Measurements from ENCODE around the gene NEDD9. TPM values are rescaled to one million over a fixed set of nuclear protein-coding genes. Genes with fewer than 3 reads are reported as not detected.

NEDD9 gene
- total RNA-seq, 1 experiment from 2014 or later: 0.17 TPM

DNA sequence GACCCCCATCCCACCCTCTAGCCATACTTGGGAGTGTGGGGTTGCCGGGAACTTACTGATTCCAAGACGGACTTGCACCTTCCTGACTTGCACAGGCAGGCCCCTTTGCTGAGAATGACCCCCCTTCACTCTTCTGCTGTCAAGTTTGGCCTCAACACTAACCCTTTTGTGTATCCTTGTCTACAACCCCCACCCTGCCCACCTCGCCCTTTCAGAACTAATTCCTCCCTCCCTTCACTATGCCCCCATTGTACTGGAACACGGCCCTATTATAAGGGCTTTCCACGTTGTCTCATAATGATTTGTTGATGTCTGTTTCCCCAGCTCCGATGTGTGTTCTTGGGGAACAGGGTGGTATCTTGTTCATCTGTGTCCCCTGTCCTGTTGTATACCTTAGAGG, 4.4 kb upstream of the NEDD9 start:
- intact Hi-C loops (cut with micrococcal nuclease): no loop called here
- Histone ChIP-seq H3K9me2 (ENCODE audit: insufficient read depth) (no peaks in the 10 kb centered on the region), H3K79me2 (ENCODE audit: insufficient read depth, low read length) (no peaks in the 10 kb centered on the region), H3K4me2 (ENCODE audit: low read length) (no peak overlapping the region), H3K36me3 (ENCODE audit: control insufficient read depth in 1 of 2, insufficient read depth in 2 of 2, low read length in 2 of 2) (no peaks in the 10 kb centered on the region), H3K27me3 (ENCODE audit: insufficient read depth, low read length) (no peaks in the 10 kb centered on the region), H3K27ac (ENCODE audit: low read depth, low read length) (no peak overlapping the region), H3K4me1 (ENCODE audit: control insufficient read depth in 1 of 2, insufficient read depth in 2 of 2, low read length in 2 of 2) (peaks cover 0 to 5% of the 10 kb centered on the region in 2 experiments; a peak in 3 of 4 replicates), H3K9me3 (ENCODE audit: control insufficient read depth in 1 of 2, insufficient read depth in 1 of 2, low read depth in 1 of 2, low read length in 2 of 2) (no peaks in the 10 kb centered on the region), H4K20me1 (ENCODE audit: insufficient read depth) (no peaks in the 10 kb centered on the region), H3K4me3 (replicated peaks in 1 of 2; ENCODE audit: low read depth in 1 of 2, low read length in 2 of 2) (no peak overlapping the region), H2AFZ (ENCODE audit: low read depth, low read length, poor library complexity, severe bottlenecking) (no peak overlapping the region), H3K9ac (ENCODE audit: low read length) (no peak overlapping the region)
- ChIA-PET CTCF (no interaction called here), POLR2A (no interaction called here), RAD21 (ENCODE audit: low non-redundant PET in 1 of 2, low total read pairs in 2 of 2, uncharacterized antibody in 2 of 2, unreplicated experiment in 2 of 2) (no interaction called here)
- TF ChIP-seq ZNF274 (IDR thresholded peaks at IDR 0.05; ENCODE audit: low read depth, low read length) (no peak), POLR2A (IDR thresholded peaks at IDR 0.05; ENCODE audit: borderline replicate concordance, extremely low read depth, insufficient read depth, insufficient read length) (no peak), SIN3A (IDR thresholded peaks at IDR 0.05; ENCODE audit: low read depth) (no peak), ELF1 (IDR thresholded peaks at IDR 0.05; ENCODE audit: borderline replicate concordance, low read depth) (no peak), EZH2 (IDR thresholded peaks at IDR 0.05) (no peak), EZH2phosphoT487 (IDR thresholded peaks at IDR 0.05; ENCODE audit: borderline replicate concordance) (no peak), YY1 (IDR thresholded peaks at IDR 0.05; ENCODE audit: extremely low read depth, insufficient replicate concordance, low read depth, low read length) (no peak), RAD21 (IDR thresholded peaks at IDR 0.05; ENCODE audit: low read depth) (no peak)
- TF ChIP-seq, protein P1, sequence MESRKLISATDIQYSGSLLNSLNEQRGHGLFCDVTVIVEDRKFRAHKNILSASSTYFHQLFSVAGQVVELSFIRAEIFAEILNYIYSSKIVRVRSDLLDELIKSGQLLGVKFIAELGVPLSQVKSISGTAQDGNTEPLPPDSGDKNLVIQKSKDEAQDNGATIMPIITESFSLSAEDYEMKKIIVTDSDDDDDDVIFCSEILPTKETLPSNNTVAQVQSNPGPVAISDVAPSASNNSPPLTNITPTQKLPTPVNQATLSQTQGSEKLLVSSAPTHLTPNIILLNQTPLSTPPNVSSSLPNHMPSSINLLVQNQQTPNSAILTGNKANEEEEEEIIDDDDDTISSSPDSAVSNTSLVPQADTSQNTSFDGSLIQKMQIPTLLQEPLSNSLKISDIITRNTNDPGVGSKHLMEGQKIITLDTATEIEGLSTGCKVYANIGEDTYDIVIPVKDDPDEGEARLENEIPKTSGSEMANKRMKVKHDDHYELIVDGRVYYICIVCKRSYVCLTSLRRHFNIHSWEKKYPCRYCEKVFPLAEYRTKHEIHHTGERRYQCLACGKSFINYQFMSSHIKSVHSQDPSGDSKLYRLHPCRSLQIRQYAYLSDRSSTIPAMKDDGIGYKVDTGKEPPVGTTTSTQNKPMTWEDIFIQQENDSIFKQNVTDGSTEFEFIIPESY (IDR thresholded peaks at IDR 0.05; ENCODE audit: extremely low read depth, insufficient replicate concordance, low read length): no peak
- TF ChIP-seq, protein P2, sequence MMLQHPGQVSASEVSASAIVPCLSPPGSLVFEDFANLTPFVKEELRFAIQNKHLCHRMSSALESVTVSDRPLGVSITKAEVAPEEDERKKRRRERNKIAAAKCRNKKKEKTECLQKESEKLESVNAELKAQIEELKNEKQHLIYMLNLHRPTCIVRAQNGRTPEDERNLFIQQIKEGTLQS (IDR thresholded peaks at IDR 0.05): no peak
- TF ChIP-seq, protein P3, sequence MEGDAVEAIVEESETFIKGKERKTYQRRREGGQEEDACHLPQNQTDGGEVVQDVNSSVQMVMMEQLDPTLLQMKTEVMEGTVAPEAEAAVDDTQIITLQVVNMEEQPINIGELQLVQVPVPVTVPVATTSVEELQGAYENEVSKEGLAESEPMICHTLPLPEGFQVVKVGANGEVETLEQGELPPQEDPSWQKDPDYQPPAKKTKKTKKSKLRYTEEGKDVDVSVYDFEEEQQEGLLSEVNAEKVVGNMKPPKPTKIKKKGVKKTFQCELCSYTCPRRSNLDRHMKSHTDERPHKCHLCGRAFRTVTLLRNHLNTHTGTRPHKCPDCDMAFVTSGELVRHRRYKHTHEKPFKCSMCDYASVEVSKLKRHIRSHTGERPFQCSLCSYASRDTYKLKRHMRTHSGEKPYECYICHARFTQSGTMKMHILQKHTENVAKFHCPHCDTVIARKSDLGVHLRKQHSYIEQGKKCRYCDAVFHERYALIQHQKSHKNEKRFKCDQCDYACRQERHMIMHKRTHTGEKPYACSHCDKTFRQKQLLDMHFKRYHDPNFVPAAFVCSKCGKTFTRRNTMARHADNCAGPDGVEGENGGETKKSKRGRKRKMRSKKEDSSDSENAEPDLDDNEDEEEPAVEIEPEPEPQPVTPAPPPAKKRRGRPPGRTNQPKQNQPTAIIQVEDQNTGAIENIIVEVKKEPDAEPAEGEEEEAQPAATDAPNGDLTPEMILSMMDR (IDR thresholded peaks at IDR 0.05 in 2 of 3, conservative IDR thresholded peaks at IDR 0.05 in 1 of 3; ENCODE audit: borderline replicate concordance in 1 of 3, insufficient read depth in 1 of 3, low read depth in 2 of 3, low read length in 2 of 3): no peak
- TF ChIP-seq, protein P4, sequence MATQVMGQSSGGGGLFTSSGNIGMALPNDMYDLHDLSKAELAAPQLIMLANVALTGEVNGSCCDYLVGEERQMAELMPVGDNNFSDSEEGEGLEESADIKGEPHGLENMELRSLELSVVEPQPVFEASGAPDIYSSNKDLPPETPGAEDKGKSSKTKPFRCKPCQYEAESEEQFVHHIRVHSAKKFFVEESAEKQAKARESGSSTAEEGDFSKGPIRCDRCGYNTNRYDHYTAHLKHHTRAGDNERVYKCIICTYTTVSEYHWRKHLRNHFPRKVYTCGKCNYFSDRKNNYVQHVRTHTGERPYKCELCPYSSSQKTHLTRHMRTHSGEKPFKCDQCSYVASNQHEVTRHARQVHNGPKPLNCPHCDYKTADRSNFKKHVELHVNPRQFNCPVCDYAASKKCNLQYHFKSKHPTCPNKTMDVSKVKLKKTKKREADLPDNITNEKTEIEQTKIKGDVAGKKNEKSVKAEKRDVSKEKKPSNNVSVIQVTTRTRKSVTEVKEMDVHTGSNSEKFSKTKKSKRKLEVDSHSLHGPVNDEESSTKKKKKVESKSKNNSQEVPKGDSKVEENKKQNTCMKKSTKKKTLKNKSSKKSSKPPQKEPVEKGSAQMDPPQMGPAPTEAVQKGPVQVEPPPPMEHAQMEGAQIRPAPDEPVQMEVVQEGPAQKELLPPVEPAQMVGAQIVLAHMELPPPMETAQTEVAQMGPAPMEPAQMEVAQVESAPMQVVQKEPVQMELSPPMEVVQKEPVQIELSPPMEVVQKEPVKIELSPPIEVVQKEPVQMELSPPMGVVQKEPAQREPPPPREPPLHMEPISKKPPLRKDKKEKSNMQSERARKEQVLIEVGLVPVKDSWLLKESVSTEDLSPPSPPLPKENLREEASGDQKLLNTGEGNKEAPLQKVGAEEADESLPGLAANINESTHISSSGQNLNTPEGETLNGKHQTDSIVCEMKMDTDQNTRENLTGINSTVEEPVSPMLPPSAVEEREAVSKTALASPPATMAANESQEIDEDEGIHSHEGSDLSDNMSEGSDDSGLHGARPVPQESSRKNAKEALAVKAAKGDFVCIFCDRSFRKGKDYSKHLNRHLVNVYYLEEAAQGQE (IDR thresholded peaks at IDR 0.05; ENCODE audit: low read depth): no peak
- no TSS peak for BruUV-seq (replicated peaks)
- no peak for ATAC-seq
- DNase-seq (ENCODE audit: low read depth, low spot score): no peak

Measured in HCT116 (cell line).